IMR-90 (cell line): ENCODE measurements around the gene OR1F1. TPM values are rescaled to one million over a fixed set of nuclear protein-coding genes. Genes with fewer than 3 reads are reported as not detected.

Experiments
- ATAC-seq: fragments of 200-7000 bp; cut with Tn5 transposase; 2 replicates; pipeline ENCODE4 v1.9.1; 2020; ENCODE audit warnings: low read depth, mild to moderate bottlenecking, moderate library complexity
- BruUV-seq: library from RNA; stranded (reverse); fragments of 400-500 nt; replicated peaks from 2 replicates; lab custom pipeline; 2021; lab: Mats Ljungman, UMichigan
- CTCF ChIA-PET: fragments of 300-600 bp; formaldehyde crosslinking; extraction: SDS; loops from one replicate; lab custom pipeline; 2021; ENCODE audit warnings: antibody characterized with exemption; lab: Yijun Ruan, JAX
- POLR2A ChIA-PET: fragments of 300-600 bp; sonication (Branson Sonifier 250); formaldehyde crosslinking; loops from one replicate; lab custom pipeline; 2022; ENCODE audit warnings: antibody characterized with exemption; ENCODE audit not compliant: unreplicated experiment; lab: Charles Lee
- DNase-seq: peaks from one replicate; pipeline ENCODE4 v3.0.0; 2013
- H2AFZ ChIP-seq: replicated peaks from 2 replicates; pipeline ENCODE3; 2013; ENCODE audit warnings: low read length, mild to moderate bottlenecking; ENCODE audit not compliant: poor library complexity
- H2AK5ac ChIP-seq: 2 replicates; pipeline ENCODE4 v1.6.1; 2013; ENCODE audit warnings: low read depth, low read length, inconsistent platforms
- H2AK9ac ChIP-seq: replicated peaks from 2 replicates; pipeline ENCODE3; 2013; ENCODE audit warnings: mild to moderate bottlenecking, low read depth, low read length, moderate library complexity; ENCODE audit not compliant: poor library complexity
- H2BK120ac ChIP-seq: 2 replicates; pipeline ENCODE4 v1.6.1; 2013; ENCODE audit warnings: low read depth, low read length, inconsistent platforms
- H2BK15ac ChIP-seq: 3 replicates; pipeline ENCODE4 v1.6.1; 2013; ENCODE audit warnings: low read depth, low read length, inconsistent platforms
- H2BK20ac ChIP-seq: 2 replicates; pipeline ENCODE4 v1.6.1; 2013; ENCODE audit warnings: low read depth, mild to moderate bottlenecking, inconsistent platforms, low read length, moderate library complexity
- H2BK5ac ChIP-seq: 2 replicates; pipeline ENCODE4 v1.6.1; 2013; ENCODE audit warnings: mild to moderate bottlenecking, low read depth, low read length, inconsistent platforms; ENCODE audit not compliant: poor library complexity, severe bottlenecking
- H3K14ac ChIP-seq: replicated peaks from 2 replicates; pipeline ENCODE4 v1.6.1; 2013; ENCODE audit warnings: low read depth, low read length, inconsistent platforms
- H3K18ac ChIP-seq: 2 replicates; pipeline ENCODE4 v1.6.1; 2013; ENCODE audit warnings: low read depth, low read length, control low read depth
- H3K23ac ChIP-seq: 2 replicates; pipeline ENCODE4 v1.6.1; 2013; ENCODE audit warnings: low read depth, low read length, inconsistent platforms
- H3K27ac ChIP-seq: 2 replicates; pipeline ENCODE4 v1.5.1; 2013; ENCODE audit warnings: mild to moderate bottlenecking, control low read depth, low read length; ENCODE audit not compliant: insufficient read depth
- H3K27me3 ChIP-seq: 2 replicates; pipeline ENCODE4 v1.6.1; 2013; ENCODE audit warnings: low read length; ENCODE audit not compliant: control insufficient read depth, insufficient read depth
- H3K36me3 ChIP-seq: 2 replicates; pipeline ENCODE4 v1.6.1; 2013; ENCODE audit warnings: low read length, mixed read lengths; ENCODE audit not compliant: control insufficient read depth, insufficient read depth
- H3K4ac ChIP-seq: 2 replicates; pipeline ENCODE4 v1.6.1; 2013; ENCODE audit warnings: low read depth, low read length, inconsistent platforms
- H3K4me1 ChIP-seq: 2 replicates; pipeline ENCODE4 v1.6.1; 2013; ENCODE audit warnings: low read length, mixed read lengths; ENCODE audit not compliant: control insufficient read depth, insufficient read depth
- H3K4me2 ChIP-seq: 2 replicates; pipeline ENCODE4 v1.6.1; 2013; ENCODE audit warnings: low read depth, mild to moderate bottlenecking, control low read depth, low read length, moderate library complexity
- H3K4me3 ChIP-seq: 2 replicates; pipeline ENCODE4 v1.5.1; 2013; ENCODE audit warnings: low read depth, mild to moderate bottlenecking, control low read depth, low read length, moderate library complexity; ENCODE audit not compliant: insufficient read depth
- H3K56ac ChIP-seq: 2 replicates; pipeline ENCODE4 v1.6.1; 2013; ENCODE audit warnings: low read length, inconsistent platforms; ENCODE audit not compliant: insufficient read depth; ENCODE audit errors: extremely low read depth
- H3K79me1 ChIP-seq, 2 experiments: 2 replicates each; pipeline ENCODE4 v1.6.1; 2013; ENCODE audit warnings: low read length in 2 of 2, inconsistent platforms in 1 of 2, low read depth in 1 of 2
- H3K9ac ChIP-seq: 2 replicates; pipeline ENCODE4 v1.6.1; 2013; ENCODE audit warnings: low read depth, low read length, control low read depth
- H3K9me1 ChIP-seq: 2 replicates; pipeline ENCODE4 v1.6.1; 2013; ENCODE audit warnings: low read length, inconsistent platforms; ENCODE audit not compliant: insufficient read depth
- H3K9me3 ChIP-seq: 2 replicates; pipeline ENCODE4 v1.6.1; 2013; ENCODE audit warnings: low read length; ENCODE audit not compliant: control insufficient read depth, insufficient read depth
- H4K20me1 ChIP-seq: 2 replicates; pipeline ENCODE4 v1.6.1; 2013; ENCODE audit warnings: low read length, inconsistent platforms; ENCODE audit not compliant: insufficient read depth
- H4K5ac ChIP-seq: 2 replicates; pipeline ENCODE4 v1.6.1; 2013; ENCODE audit warnings: mild to moderate bottlenecking, low read depth, low read length, control low read depth
- H4K8ac ChIP-seq, 2 experiments: 2 replicates each; pipeline ENCODE4 v1.6.1; 2013; ENCODE audit warnings: low read depth in 2 of 2, low read length in 2 of 2, control low read depth in 1 of 2, inconsistent platforms in 1 of 2
- H4K91ac ChIP-seq: 2 replicates; pipeline ENCODE4 v1.6.1; 2013; ENCODE audit warnings: low read depth, low read length, inconsistent platforms; ENCODE audit not compliant: insufficient read depth
- CEBPB ChIP-seq: IDR thresholded peaks from 2 replicates; pipeline ENCODE4 v1.6.1; 2012; ENCODE audit warnings: low read depth, low read length, improper control_type of control experiment
- RAD21 ChIP-seq: IDR thresholded peaks from 2 replicates; pipeline ENCODE4 v1.6.1; 2012; ENCODE audit warnings: low read length, improper control_type of control experiment
- RFX5 ChIP-seq: IDR thresholded peaks from 2 replicates; pipeline ENCODE4 v1.8.0; 2012; ENCODE audit warnings: low read depth, mild to moderate bottlenecking, low read length, moderate library complexity
- WGBS, 2 experiments: methylation state at CpG; one replicate each; pipeline versions ENCODE4 v1.1.5 to v1.1.7; 2013; ENCODE audit warnings: missing lambda C conversion rate in 2 of 2; ENCODE audit not compliant: insufficient read length in 1 of 2; ENCODE audit errors: extremely low coverage in 2 of 2; 5-methylcytosine and 5-hydroxymethylcytosine counted together
- dilution Hi-C: fragments of 300-500 bp; cut with HindIII; formaldehyde crosslinking; loops from one replicate; pipeline ENCODE4 v1.14.3; 2018; ENCODE audit warnings: low sequenced_read_pairs; ENCODE audit not compliant: unreplicated experiment
- in situ Hi-C: fragments of 300-500 bp; cut with MboI; formaldehyde crosslinking; loops from 3 replicates; pipeline ENCODE4 v1.14.3; 2019; ENCODE audit warnings: low sequenced_read_pairs, inconsistent platforms, mixed read lengths
- intact Hi-C: fragments of 100-400 bp; cut with micrococcal nuclease; formaldehyde crosslinking; loops from 2 replicates; pipeline ENCODE4 v1.10.0; 2022
- polyA plus RNA-seq, 3 experiments: library from polyadenylated mRNA; depleted of rRNA; stranded (reverse); fragments of >200 nt; gene quantifications; 2 replicates each; pipeline ENCODE4 v1.2.3, GENCODE V29; 2012; ENCODE audit warnings: low replicate concordance in 1 of 3
- total RNA-seq: library from RNA; depleted of rRNA; stranded (reverse); fragments of >200 nt; gene quantifications from 2 replicates; pipeline ENCODE4 v1.2.3, GENCODE V29; 2012
- TF ChIP-seq, protein P1 (sequence below): fragments of 150-350 bp; IDR thresholded peaks from 2 replicates; pipeline ENCODE4 v1.6.1; 2017; ENCODE audit warnings: mild to moderate bottlenecking, antibody characterized with exemption, low read length, low read depth
- TF ChIP-seq, protein P2 (sequence below): conservative IDR thresholded peaks from 2 replicates; pipeline ENCODE4 v1.5.1; 2012; ENCODE audit warnings: mild to moderate bottlenecking, low read depth, low read length, improper control_type of control experiment

The OR1F1 gene
- total and polyA plus RNA-seq, 2 of the 4 experiments (the other 2 are of a cell fraction), result 0.12 TPM; not detected in 1

- Histone ChIP-seq H2AK5ac (peak overlapping the region; percentile 80), H2BK20ac (no peak overlapping the region), H2BK15ac (no peak overlapping the region; the same call in 2 of the 3 replicates), H3K18ac (peak overlapping the region; percentile 34), H3K4me3 (peak overlapping the region; percentile 58), H4K5ac (peak overlapping the region; percentile 94), H3K27ac (peak overlapping the region; percentile 61), H3K36me3 (no peaks in the 10 kb centered on the region), H4K20me1 (peaks cover 11% of the 10 kb centered on the region), H3K9me3 (no peaks in the 10 kb centered on the region), H3K4me1 (peaks cover 3% of the 10 kb centered on the region; the same call in 1 of the 2 replicates), H3K27me3 (no peaks in the 10 kb centered on the region), H3K23ac (peak overlapping the region; percentile 94), H3K56ac (peak overlapping the region; percentile 55), H2BK120ac (peak overlapping the region; percentile 65), H2BK5ac (peak overlapping the region; percentile 58), H2AFZ (peak overlapping the region; percentile 94), H3K14ac (peak overlapping the region; percentile 85), H3K4ac (peak overlapping the region; percentile 95), H3K79me1 (peaks cover 0 to 13% of the 10 kb centered on the region in 2 experiments; a peak in 2 of 4 replicates), H3K9me1 (peaks cover 7% of the 10 kb centered on the region; the same call in 1 of the 2 replicates), H3K4me2 (peak overlapping the region; percentile 89), H4K8ac (peak overlapping the region; percentile 89 to 98), H4K91ac (peak overlapping the region; percentile 65), H3K9ac (peak overlapping the region; percentile 71), H2AK9ac (peak overlapping the region; percentile 98)
- ATAC-seq (peak; percentile 19), DNase-seq (peak; percentile 42)
- CTCF ChIA-PET, result interaction anchor here (1.0 to 1.6 kb wide), 2 partner anchors 18 to 20 kb away, joined by 4 to 6 read pairs; no protein-coding TSS in a partner anchor
- POLR2A ChIA-PET, result interaction anchor here (0.5 to 1.3 kb wide), 3 partner anchors 15 to 20 kb away, joined by 3 to 5 read pairs (median 4); partner anchors contain the start of gene ZNF213
- dilution Hi-C loops (no loop called here), intact Hi-C loops (loop anchor here (1.0 kb wide), 1 partner anchor 14 kb away; the partner anchor contains the start of gene ZNF213), in situ Hi-C loops (no loop called here)
- TF ChIP-seq RAD21, result peak; percentile 27
- TF ChIP-seq RFX5, result 0 out of 2 replicates have a peak, but pooled peaks have one; percentile 6
- TF ChIP-seq, protein P1, sequence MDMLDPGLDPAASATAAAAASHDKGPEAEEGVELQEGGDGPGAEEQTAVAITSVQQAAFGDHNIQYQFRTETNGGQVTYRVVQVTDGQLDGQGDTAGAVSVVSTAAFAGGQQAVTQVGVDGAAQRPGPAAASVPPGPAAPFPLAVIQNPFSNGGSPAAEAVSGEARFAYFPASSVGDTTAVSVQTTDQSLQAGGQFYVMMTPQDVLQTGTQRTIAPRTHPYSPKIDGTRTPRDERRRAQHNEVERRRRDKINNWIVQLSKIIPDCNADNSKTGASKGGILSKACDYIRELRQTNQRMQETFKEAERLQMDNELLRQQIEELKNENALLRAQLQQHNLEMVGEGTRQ, result no peak
- TF ChIP-seq CEBPB, result 0 out of 2 replicates have a peak, but pooled peaks have one; percentile 29
- TF ChIP-seq, protein P2, sequence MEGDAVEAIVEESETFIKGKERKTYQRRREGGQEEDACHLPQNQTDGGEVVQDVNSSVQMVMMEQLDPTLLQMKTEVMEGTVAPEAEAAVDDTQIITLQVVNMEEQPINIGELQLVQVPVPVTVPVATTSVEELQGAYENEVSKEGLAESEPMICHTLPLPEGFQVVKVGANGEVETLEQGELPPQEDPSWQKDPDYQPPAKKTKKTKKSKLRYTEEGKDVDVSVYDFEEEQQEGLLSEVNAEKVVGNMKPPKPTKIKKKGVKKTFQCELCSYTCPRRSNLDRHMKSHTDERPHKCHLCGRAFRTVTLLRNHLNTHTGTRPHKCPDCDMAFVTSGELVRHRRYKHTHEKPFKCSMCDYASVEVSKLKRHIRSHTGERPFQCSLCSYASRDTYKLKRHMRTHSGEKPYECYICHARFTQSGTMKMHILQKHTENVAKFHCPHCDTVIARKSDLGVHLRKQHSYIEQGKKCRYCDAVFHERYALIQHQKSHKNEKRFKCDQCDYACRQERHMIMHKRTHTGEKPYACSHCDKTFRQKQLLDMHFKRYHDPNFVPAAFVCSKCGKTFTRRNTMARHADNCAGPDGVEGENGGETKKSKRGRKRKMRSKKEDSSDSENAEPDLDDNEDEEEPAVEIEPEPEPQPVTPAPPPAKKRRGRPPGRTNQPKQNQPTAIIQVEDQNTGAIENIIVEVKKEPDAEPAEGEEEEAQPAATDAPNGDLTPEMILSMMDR, result peak; percentile 53
- 0% methylated on average over 3 of the region's 41 CpGs; no CpG with 5 or more reads in 1 of the 2 experiments for WGBS, 2 experiments
- BruUV-seq, result no TSS peak
These were observed 38.2 kb upstream of the OR1F1 start for GRCh38 chr16:3149630-3150345.
